IPS-18c (cell line): ENCODE data around the gene AKAP8.
"Not testable (repeated sequence)": the region's sequence is repeated elsewhere in the genome, so short reads cannot be mapped to it uniquely, and the experiment has no call there.

Experiments used
- H3K4me3 ChIP-seq: 2 replicates; pipeline ENCODE4 v1.7.0; 2013; ENCODE audit warnings: low read depth, mild to moderate bottlenecking, low read length, moderate library complexity; ENCODE audit not compliant: insufficient read depth
- H3K9me3 ChIP-seq: one replicate; pipeline ENCODE4 v1.6.1; 2013; ENCODE audit warnings: mild to moderate bottlenecking, low read length, moderate library complexity; ENCODE audit not compliant: control insufficient read depth, insufficient read depth

Gene AKAP8

GRCh38 chr19:15412832-15413231, 33.2 kb upstream of the AKAP8 start:
- no peaks in the 10 kb centered on the region for H3K9me3 ChIP-seq
- H3K4me3 ChIP-seq = no peak overlapping the region

GRCh38 chr19:15411351-15411750, 31.8 kb upstream of the AKAP8 start:
- H3K4me3 ChIP-seq, H3K9me3 ChIP-seq: not testable (repeated sequence)

GRCh38 chr19:15404780-15405211, 25.2 kb upstream of the AKAP8 start:
- H3K4me3 ChIP-seq = no peak overlapping the region
- H3K9me3 ChIP-seq = no peaks in the 10 kb centered on the region

DNA sequence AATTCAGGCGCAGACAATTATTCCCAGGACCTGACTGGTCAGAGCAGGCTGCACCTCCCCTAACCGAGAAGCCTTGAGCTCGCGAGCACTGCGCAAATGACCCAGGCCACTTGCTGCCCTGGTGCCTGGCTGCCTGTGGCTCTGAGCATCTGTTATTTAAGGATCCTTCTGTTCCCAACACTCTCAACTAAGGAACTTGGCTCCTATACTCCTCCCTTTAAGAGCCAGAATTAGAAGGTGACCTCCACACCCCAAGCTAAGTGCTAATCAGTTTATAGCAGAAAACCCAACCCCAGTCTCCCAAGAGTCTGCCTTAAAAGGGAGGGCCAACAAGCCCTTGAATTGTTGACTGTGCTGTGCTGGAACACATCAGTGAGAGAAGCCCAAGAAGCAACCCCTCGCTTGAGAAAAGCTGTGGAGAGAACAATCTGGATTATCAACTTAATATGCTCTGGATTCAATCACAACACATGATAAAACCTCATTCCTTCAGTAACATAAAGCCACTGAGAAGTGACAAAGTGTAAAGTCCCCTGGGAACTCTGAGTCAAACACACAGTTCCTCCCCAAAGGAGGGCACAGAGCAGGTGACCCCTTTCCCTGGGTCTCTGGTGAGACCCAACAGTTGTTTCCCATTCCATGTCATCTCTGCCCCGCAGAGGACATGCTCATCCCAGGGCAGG, 24.7 kb upstream of the AKAP8 start:
- H3K4me3 ChIP-seq = no peak overlapping the region
- no peaks in the 10 kb centered on the region for H3K9me3 ChIP-seq

DNA sequence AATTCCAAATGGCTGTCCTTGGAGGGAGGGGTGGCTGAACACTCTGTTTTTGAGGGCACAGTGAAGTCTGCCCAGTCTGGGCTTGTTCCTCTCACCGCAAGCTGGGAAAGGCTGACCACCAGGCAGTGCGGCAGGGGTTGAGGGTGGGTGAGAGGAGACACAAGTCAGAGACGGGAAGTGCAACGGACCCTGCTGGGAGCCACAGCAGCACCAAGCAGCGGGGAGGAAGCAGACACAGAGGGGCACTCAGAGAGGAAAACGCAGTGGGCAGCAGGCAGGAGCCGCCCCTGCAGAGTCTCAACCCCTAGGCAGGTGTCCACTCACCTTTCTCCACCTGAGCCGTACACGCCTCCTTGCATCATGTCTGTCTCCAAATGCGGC, 23.6 kb upstream of the AKAP8 start:
- H3K9me3 ChIP-seq = no peaks in the 10 kb centered on the region
- H3K4me3 ChIP-seq = no peak overlapping the region

GRCh38 chr19:15402411-15403150, 23.0 kb upstream of the AKAP8 start:
- Histone ChIP-seq H3K4me3 (no peak overlapping the region), H3K9me3 (no peaks in the 10 kb centered on the region)

DNA sequence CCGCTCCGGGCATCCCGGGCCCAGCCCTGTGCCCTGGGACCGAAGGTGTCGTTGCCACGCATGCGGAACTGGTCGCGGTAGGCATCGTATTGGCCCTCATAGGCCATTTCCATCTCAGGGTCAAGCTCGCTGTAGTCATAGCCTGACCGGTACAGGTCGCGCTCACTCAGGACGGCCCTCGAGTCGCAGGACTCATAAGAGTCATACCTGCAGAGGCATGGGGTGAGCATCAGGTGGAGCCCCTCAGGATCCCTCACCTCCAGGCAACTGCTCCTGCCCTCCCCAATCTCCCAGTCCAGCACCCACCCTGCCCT, 21.8 kb upstream of the AKAP8 start:
- no peaks in the 10 kb centered on the region for H3K9me3 ChIP-seq

DNA sequence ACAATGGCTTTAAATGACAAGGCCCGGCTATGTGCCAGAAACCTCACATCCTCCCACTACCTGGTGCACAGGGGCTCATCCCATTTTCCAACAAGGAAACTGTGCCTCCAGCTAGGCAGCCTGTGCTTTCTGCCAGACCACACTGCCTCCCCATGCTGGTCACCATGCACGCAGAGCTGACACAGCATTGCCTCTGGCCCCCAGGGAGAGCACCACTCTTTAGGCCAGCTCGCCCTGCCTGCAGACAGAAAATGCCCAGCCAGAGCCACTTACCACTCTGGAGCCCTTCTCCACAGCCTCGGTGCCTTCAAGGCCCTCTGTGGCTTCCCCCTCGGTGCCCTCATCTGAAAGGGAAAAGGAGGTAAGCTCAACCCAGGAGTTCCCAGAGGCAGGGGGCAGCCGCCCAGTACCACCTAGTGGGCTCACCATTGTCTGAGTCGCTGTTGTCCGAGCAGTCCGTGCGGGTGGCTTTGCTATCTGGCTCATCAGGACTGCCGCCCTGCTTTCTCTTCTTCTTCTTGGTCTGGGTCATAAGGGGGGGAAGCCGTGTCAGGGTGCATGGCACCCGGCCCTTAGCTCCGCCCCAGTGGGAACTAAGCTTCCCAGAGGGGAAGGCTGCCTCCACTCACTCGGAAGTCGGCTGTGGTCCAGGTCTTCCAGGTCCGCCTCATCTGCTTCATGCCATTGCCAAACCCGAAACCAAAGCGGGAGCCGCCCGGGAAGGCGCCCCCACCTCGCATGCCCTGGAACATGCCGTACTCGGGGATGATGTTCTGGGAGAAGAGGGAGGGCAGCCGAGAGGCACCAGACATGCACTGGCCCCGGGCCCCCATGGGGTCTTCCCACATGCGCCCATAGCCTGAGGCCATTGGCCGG, 21.2 kb upstream of the AKAP8 start:
- Histone ChIP-seq H3K9me3 (no peaks in the 10 kb centered on the region), H3K4me3 (no peak overlapping the region)

More for the DNA sequence above, 21.8 kb upstream of the AKAP8 start:
- H3K4me3 ChIP-seq = no peak overlapping the region

- no peaks in the 10 kb centered on the region for H3K9me3 ChIP-seq
- H3K4me3 ChIP-seq = no peak overlapping the region
Measured at GRCh38 chr19:15399635-15400034, 20.0 kb upstream of the AKAP8 start.

DNA sequence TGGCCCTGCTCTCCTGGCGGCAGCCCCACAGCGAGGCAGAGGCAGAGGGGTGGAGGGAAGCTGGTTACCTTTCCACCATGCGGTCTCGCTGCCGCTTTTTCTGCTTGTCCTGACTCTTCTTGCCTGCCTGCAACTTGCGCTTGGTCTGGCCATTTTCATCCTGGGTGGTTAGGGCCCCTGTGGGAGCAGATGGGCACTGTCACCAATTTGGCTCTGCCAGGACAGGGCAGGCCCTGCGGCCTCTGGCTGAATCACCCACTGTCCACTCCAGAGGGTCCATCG, 19.6 kb upstream of the AKAP8 start:
- H3K9me3 ChIP-seq = no peaks in the 10 kb centered on the region
- H3K4me3 ChIP-seq = no peak overlapping the region

DNA sequence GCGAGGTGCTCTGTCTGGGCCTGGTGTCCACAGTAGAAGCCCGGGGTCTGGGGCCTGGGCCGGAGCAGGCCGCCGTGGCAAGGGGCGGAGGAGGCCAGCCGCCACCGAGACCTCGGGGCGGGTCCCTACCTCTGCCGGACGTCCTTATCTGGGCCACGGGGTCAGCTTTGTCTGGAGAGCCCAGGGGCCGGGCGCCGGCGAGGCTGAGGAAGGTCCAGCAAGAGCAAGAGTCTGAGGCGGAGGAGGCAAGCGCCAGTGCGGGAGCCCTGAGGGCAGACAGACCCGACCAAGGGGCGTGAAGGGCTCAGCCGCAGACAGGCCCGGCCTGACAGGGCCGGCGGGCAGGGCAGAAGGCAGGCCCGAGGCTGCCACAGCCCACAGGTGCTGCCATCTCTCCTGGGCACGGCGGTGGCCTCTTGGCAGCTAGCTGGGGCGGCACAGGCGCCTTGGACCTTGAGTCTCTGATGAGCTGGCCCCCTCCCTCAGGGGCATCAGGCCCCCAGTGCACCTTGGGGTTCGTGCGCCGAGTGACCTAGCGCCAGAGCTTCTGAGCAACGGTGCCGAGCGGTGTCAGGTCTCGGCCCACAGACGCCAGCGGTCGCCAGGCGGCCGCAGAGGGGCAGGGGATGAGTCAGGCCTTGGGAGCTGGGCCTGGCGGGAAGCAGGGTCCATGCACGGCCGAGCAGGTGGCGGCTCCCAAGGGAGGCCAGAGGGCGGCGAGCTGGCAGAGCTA, 19.1 kb upstream of the AKAP8 start:
- H3K4me3 ChIP-seq = no peak overlapping the region
- no peaks in the 10 kb centered on the region for H3K9me3 ChIP-seq

DNA sequence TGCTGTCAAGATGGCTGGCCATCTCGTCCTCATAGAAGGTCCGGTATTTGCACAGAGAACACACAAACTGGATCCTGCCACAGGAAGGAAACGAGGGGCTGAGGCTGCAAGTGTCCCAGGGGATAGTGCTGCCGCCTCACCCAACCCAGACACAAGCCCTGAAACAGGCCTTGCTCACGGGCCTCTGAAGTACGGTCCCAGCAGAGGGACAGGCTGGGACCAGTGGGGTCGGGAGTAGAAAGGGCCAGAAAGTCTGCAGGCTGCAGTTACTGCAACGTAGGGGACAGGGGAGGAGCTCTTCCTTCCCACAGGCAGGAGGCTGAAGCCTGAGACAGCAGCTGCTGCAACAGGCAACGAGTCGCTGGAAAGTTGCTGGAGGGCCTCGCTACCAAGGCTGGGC, 18.2 kb upstream of the AKAP8 start:
- H3K4me3 ChIP-seq = no peak overlapping the region
- H3K9me3 ChIP-seq = no peaks in the 10 kb centered on the region

GRCh38 chr19:15397236-15397635, 17.6 kb upstream of the AKAP8 start:
- Histone ChIP-seq H3K9me3 (no peaks in the 10 kb centered on the region), H3K4me3 (no peak overlapping the region)

DNA sequence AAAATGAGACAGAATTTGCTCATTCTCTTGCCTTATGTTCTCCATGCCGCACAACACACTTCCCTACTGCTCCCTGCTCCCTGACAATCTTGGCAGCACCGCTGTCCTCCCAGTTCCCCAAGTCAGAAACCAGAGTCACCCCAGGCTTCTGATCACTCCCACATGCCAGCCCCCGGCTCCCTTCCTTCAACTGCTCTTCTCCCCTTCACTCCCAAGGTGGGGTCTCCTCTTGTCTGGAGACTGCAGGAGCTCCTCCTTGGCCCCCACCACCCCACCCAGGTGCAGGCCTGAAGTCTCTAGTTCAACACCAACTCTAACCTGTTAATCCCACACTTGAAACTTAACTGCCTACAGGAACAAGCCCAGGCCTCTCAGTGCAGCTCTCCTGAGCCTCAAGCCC, 16.8 kb upstream of the AKAP8 start:
- no peak overlapping the region for H3K4me3 ChIP-seq

DNA sequence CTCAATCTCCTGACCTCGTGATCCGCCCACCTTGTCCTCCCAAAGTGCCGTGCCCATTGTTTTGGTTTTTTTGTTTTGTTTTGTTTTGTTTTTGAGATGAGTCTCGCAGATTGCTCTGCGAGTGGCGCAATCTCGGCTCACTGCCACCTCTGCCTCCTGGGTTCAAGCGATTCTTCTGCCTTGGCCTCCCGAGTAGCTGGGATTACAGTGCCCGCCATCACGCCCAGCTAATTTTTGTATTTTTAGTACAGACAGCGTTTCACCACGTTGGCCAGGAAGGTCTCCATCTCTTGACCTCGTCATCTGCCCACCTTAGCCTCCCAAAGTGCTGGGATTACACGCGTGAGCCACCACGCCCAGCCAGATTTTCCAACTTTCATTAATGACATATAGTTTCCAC, 15.7 kb upstream of the AKAP8 start:
- H3K9me3 ChIP-seq, H3K4me3 ChIP-seq: not testable (repeated sequence)

More for the DNA sequence above, 16.8 kb upstream of the AKAP8 start:
- no peaks in the 10 kb centered on the region for H3K9me3 ChIP-seq

DNA sequence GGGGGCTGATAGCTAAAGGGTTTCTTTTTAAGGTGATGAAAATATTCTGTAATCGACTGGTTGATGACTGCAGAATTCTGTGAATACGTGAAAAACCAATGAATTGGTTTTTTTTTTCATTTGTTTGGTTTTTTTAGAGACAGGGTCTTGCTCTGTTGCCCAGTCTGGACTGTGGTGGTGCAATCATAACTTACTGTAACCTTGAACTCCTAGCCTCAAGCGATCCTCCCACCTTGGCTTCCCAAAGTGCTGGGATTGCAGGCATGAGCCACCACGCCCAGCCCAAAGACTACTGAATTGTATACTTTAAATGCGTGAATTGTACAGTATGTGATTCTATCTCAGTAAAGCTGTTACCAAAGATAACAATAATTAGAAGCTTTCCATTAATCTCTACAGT, 14.8 kb upstream of the AKAP8 start:
- Histone ChIP-seq H3K9me3 (no peaks in the 10 kb centered on the region), H3K4me3 (no peak overlapping the region)

DNA sequence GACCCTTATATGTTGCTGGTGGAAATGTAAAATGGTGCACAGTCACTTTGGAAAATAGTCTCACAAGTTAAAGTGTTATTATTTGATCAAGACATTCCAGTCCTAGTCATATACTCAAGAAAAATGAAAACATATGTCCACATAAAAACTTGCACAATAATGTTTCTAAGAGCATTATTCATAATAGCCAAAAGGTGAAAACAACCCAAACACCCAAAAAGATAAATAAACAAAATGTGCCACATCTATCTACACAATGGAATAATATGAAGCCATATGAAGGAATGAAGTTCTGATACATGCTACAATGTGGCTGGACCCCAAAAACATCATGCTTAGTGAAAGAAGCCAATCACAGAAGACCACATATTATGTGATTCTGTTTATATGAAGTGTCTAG, 14.4 kb upstream of the AKAP8 start:
- Histone ChIP-seq H3K9me3 (no peaks in the 10 kb centered on the region), H3K4me3 (no peak overlapping the region)

GRCh38 chr19:15390814-15391213, 11.2 kb upstream of the AKAP8 start:
- Histone ChIP-seq H3K9me3 (no peaks in the 10 kb centered on the region), H3K4me3 (no peak overlapping the region)
